SK-N-MC (cell line): ENCODE measurements around the gene DISC1.
"Not testable (repeated sequence)": the region's sequence is repeated elsewhere in the genome, so short reads cannot be mapped to it uniquely, and the experiment has no call there.

ENCODE experiments used
- EZH2 ChIP-seq: fragments of 200-600 bp; sonication (generic); IDR thresholded peaks from one replicate; pipeline ENCODE4 v1.6.1; 2017; ENCODE audit warnings: antibody characterized with exemption
- POLR2AphosphoS5 ChIP-seq: IDR thresholded peaks from 2 replicates; pipeline ENCODE4 v1.6.1; 2012; ENCODE audit warnings: mild to moderate bottlenecking, low read depth, low read length, borderline replicate concordance

- TF ChIP-seq EZH2, POLR2AphosphoS5: not testable (repeated sequence)
Observed at GRCh38 chr1:231636922-231637321, 10.3 kb downstream of the DISC1 start.
